GM19099 (cell line): ENCODE results near the gene ALOX5.

Experiments used
- POLR2A ChIP-seq: IDR thresholded peaks from 3 replicates; pipeline ENCODE4 v1.6.1; 2011; ENCODE audit warnings: low read depth; ENCODE audit not compliant: insufficient read length; ENCODE audit errors: extremely low read depth

ALOX5 gene

DNA sequence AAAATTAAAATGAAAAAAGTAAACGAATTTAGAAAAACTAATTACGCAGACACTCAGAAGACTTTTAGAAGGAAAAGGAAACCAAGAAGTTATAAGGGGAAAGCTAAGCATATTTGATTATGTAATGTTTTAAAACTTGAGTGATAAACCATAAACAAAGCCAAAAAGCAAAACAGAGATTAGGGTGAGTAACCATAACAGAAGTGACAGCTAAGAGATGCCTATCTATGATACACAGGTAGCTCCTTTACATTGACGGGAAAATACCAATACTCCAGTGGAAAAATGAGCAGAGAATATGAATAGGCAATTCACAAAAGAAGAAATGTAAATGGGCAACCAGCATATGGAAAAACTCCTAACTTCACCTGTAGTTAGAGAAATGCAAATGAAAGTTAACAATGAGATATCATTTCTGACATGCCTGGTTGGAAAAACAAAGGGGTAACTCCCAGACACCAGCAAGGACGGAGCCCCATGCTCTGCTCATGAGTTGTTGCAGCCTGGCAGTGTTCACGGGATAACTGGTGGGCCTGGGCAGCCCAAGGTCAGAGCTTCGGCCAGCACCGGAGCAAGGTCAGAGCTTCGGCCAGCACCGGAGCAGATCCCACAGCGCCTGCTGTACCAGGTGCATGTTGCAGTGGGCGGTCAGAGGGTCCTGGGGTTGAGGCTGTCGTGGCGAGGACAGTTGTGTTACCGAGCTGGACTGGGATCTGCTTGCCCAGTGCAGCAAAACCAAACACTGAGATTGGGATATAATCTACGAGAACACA is 58.9 kb downstream of the ALOX5 start:
- TF ChIP-seq POLR2A: no peak

DNA sequence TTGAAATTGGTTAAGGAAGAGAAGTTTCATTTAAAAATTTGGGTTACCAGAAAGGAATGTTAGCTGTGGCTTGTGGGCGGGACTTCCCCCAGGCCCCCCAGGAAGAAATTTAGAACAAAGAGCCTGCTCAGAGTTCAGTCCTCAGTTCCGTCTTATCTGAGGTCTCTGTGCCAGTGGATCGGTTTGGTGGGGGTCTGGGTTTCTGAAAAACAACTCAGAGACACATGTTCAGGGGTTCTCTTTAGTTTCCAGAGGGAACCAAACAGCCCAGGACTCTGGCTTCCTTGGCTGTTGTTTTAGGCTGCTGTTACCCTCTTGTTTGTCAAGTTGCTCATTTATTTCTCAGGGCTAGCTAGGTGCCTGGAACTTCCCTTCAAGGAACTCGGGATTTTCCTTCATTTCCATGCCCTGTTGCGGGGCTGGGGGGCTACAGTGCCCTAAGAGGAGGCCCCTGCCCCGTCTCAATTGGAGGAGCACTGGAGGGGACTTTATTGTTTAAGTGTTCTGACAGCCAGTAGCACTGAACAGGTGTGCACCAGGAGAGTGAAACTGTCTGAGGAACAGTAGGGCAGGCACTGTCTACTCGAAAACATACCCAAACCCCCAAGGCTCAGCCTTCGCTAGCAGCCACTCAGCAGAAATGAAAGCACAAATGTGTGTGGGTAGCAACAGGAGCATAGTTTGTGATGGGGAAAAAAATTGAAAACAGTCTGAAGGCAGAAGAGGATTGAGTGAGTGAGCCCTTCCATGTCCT is 59.9 kb downstream of the ALOX5 start:
- no peak for TF ChIP-seq POLR2A

DNA sequence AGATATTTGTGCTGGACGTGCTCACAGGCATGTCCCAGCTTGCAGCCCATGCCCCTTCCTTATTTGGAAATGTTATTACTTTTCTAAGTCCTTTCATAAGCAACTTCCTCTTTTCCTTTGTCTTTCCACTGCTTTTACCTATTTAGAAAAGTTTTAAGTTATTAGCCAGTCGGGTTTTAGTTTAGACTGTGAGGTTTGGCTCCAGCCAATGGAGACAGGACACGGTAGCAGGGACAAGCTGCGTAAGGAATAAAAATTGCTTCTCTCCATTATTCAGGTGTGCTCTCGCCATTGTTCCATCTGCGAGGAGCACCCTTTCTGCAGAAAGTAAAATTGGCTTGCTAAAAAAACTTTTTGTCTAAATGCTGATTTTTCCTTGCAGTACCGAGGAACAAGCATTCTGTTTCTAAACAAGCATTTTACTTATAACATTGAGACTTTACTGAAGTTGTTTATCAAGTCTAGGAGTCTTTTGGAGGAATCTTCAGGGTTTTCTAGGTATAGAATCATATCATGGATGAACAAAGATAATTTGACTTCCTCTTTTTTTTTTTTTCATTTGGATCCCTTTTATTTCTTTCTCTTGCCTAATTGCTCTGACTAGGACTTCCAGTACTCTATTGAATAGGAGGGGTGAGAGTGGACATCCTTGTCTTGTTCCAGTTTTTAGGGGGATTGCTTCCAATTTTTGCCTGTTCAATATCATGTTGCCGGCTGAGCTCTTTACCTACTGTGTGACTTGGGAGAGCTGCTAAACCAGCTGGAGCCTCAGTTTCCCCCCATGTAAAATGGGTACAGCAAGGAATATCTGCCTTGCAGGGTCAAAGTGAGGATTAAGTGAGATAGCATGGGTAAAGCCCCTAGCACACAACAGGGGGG is 63.8 kb downstream of the ALOX5 start:
- TF ChIP-seq POLR2A: no peak

DNA sequence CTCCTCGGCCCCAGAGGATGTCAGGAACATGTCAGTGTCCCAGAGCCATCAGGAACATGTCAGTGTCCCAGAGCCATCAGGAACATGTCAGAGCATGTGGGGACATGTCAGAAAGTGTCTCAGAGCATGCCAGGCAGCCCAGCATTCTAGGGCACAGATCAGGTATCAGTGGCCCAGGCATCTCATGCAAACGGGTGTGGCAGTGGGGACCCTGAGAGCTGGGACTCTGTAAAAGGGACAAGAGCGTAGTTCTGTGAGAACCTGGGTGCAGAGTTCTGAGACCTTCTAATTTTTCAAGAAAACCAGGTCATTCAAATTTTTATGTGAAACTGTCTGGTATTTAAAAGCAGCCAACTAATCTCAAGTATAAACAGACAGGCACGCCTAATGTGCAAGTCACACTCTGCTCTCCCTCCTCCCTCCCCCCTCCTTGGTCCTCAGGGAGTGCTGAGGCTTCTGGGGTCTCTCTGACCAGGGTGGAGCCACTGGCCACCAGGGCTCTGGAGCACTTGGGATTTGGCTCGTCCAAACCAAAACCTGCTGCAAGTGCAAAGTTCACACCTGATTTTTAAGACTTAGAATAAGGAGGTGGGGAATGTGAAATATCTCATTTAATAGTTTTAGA is 64.6 kb downstream of the ALOX5 start:
- TF ChIP-seq POLR2A: no peak

DNA sequence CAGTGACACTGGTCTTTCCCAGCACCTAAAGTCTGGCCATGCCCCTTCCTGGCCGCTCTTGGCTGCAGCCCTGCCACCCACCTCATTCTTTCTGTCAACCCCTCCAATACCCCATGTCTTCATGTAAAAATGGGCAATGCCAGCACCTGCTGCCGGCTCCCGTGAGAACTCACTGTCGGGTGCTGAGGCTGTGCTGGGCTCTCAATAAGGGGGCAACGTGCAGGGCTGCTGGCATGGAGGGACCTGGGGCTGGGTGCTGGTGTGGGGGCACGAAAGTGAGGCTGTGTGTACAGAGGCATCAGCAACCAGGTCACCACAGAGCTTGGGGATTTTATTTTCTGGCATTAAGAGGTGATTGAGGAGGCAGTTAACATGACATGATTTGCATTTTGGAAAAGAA is 65.3 kb downstream of the ALOX5 start:
- TF ChIP-seq POLR2A: no peak

DNA sequence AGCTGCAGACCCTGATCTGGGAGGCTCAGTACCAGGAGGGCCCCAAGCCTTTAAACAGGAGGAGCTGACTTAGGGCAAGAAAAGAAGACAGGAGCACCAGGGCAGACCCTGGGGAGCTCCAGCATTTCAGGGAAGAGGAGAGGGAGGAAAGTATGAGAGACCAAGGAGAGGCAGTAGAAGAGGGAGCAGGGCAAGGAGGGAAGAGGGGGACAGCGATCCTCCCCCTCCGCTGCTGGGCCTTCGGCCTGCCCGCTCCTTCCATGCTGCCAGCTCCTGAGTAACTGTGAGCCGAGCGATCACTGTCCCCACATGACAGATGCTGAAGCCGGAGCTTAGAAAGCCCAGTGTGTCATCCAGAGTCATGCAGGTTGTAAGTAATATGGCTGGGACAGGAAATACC is 65.9 kb downstream of the ALOX5 start:
- no peak for TF ChIP-seq POLR2A

DNA sequence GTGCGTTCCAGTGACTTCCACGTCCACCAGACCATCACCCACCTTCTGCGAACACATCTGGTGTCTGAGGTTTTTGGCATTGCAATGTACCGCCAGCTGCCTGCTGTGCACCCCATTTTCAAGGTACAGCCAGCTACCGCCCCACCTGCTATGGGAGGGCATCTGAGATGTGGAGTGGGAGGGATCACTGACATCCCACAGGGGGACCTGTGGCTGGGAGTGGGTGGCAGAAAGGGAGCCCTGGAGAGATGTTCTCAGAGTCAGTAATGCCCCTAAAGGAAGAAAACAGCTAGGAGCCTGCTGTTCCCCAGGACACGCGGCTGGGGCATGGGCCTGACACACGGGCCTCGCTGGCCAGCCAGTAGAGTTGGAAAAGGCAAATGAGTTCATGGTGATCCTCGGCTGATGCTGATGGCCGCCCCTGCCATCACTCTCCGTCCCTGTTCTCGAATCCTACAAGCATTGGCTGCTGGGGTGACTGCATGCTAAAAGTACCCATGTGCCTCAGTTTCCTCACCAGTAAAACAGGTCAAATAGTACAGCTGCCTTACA is 66.6 kb downstream of the ALOX5 start:
- no peak for TF ChIP-seq POLR2A

DNA sequence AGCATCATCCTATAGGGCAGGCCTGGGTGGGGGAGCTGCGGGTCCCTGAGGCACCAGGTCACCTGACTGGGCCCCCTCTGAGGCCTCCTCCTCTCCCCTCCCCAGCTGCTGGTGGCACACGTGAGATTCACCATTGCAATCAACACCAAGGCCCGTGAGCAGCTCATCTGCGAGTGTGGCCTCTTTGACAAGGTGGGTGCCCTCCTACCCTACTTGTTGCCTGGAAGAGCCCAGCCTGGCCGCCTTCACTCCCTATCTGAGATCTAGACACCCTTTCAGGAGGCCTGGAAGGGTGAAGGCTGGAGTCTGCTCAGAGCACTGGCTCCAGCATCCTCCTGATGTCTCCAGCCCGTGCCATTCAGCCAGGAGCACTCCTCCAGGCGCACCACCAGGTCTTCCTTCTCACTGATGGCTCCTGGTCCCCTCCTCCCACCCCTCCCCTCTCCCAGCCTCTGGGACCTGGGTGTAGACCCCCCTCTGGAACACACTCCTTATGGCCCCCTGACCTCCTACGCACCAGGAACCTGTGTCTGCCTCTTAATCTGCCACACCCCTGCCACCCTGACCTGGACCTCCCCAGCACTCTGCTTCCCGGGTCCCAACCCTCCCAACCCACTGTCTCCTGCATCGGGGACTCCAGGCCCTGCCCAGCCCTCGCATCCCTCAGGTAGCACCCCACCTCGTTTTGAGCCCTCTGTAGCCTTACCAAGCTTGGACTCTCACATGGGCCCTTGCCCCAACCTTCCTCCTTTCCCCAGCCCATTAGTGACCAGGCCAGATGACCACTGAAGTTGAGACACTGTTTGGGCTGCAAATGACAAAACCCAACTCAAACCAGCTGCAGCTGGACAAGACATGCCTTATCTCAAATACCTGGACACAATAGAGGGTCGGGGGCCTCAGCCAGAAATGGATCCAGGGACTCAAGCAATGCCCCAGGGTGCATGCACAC is 67.5 kb downstream of the ALOX5 start:
- TF ChIP-seq POLR2A: no peak

DNA sequence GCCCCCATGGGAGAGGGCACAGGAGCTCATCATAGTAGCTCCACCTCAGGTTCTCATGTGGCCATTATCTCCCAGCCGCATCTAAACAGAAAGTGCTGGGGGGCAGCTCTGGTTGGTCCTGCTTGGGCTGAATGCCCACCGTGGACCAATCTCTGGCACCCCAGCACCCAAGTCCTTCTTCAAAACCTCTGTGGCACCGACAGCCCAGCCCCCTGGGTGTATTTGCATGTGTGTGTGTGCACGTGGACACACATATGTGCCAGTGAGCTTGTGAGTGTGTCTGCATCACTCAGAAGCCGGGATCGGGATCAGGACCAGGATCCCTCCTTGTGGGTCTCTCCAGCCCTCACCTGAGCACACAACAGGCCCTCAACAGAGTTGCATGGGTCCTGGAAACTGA is 68.2 kb downstream of the ALOX5 start:
- TF ChIP-seq POLR2A: no peak

DNA sequence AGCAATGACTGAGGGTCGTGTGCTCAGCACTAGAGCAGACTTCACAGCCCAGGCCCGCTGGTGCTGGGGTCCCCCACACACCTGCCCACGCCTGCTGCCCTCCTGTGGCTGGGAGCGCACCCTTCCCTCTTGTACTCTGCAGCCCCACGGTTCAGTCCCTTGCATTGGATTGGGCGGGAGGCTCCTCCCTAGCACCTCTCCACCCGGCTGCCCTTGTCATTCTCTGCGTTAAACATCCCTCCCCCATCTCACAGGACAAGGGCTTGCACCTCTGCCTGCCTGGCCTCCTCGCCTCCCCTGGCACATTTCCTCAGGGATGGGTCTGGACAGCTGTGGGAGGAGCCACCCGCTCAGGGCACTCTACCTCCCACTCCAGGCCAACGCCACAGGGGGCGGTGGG is 68.6 kb downstream of the ALOX5 start:
- no peak for TF ChIP-seq POLR2A

DNA sequence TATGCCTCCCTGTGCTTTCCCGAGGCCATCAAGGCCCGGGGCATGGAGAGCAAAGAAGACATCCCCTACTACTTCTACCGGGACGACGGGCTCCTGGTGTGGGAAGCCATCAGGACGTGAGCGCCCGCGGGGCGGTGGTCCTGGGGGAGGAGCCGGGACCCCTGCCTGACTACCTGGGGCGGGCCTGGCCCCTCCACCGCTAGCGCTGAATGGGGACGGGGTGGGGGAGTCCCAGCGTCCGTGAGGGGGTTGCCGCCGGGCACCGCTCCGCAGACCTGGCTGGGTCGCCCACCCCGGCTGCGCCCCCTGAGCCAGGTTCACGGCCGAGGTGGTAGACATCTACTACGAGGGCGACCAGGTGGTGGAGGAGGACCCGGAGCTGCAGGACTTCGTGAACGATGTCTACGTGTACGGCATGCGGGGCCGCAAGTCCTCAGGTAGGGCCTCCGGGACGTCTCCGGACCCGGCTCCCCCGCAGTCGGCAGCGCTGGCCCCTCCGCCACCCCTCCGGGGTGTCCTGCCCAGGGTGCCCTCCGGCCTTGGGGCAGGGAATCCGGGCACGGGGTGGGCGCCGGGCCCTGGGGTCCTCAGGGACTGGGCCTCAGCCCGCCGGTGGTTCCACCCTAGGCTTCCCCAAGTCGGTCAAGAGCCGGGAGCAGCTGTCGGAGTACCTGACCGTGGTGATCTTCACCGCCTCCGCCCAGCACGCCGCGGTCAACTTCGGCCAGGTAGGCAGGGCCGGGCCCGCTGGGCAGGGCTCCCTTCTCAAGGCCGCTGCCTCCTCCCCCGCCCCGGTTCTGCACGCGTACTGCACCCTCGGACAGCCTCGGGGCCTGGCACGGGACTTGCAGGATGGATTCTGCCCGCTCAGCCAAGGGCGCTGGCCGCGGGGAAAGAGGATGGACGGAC is 69.3 kb downstream of the ALOX5 start:
- no peak for TF ChIP-seq POLR2A

DNA sequence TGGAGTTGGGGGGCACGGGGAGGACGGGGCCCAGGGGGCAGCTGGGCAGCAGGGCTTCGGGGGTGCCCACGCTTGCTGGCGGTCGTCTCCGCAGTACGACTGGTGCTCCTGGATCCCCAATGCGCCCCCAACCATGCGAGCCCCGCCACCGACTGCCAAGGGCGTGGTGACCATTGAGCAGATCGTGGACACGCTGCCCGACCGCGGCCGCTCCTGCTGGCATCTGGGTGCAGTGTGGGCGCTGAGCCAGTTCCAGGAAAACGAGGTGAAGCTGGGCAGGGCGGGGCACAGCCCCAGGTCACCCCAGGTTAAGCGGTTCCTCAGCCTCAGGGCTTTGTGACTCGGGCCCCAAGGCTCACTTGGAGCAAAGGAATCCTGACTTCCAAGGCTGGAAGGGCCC is 70.0 kb downstream of the ALOX5 start:
- TF ChIP-seq POLR2A: no peak
